ENCODE data around the gene RNASE11.

DNA sequence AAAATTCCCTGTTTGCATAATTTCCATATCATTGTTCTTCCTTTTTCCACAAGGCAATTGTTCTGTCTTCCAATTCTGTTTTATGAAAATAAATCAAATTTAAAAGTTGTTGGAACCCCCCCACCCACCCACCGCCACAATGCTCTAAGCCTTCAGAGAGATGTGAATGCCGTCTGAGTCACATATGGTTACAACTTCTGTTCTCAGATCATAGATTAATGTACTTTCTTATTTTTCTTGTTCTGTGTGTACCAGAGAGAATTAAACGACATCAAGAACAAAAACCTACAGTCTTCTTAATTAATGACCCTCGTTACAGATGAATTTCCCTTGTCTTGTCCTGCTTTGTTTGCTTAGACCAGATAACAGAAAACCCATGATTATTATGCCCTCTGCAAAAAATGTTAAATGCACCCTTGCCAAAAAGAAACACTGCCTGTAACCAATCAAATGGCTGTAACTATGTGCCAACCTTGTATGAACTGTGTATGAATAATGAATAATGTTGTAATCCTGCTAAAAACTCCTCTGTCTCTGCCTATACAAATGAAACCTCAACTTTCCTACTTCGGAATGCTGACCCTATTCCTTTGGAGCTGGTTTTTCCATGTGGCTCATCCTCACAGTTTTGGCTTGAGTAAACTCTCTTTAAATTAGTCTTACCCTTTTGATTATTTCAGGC lies 39.7 kb upstream of the RNASE11 start:
- TF ChIP-seq, protein P1, sequence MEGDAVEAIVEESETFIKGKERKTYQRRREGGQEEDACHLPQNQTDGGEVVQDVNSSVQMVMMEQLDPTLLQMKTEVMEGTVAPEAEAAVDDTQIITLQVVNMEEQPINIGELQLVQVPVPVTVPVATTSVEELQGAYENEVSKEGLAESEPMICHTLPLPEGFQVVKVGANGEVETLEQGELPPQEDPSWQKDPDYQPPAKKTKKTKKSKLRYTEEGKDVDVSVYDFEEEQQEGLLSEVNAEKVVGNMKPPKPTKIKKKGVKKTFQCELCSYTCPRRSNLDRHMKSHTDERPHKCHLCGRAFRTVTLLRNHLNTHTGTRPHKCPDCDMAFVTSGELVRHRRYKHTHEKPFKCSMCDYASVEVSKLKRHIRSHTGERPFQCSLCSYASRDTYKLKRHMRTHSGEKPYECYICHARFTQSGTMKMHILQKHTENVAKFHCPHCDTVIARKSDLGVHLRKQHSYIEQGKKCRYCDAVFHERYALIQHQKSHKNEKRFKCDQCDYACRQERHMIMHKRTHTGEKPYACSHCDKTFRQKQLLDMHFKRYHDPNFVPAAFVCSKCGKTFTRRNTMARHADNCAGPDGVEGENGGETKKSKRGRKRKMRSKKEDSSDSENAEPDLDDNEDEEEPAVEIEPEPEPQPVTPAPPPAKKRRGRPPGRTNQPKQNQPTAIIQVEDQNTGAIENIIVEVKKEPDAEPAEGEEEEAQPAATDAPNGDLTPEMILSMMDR (IDR thresholded peaks at IDR 0.05) = no peak
- no peak for TF ChIP-seq POLR2AphosphoS5 (IDR thresholded peaks at IDR 0.05)
